GM12878 (cell line): ENCODE measurements around the gene CXCL17. TPM values are rescaled to one million over a fixed set of nuclear protein-coding genes. Genes with fewer than 3 reads are reported as not detected.
A peak's percentile ranks its signal among the peaks of the same experiment; 100 is the strongest.

Experiments
- ATAC-seq: fragments of 200-7000 bp; cut with Tn5 transposase; 3 replicates; pipeline ENCODE4 v1.9.1; 2020; ENCODE audit warnings: mild to moderate bottlenecking, moderate library complexity
- BruUV-seq: library from RNA; stranded (reverse); fragments of 400-500 nt; replicated peaks from 2 replicates; lab custom pipeline; 2021; lab: Mats Ljungman, UMichigan
- CTCF ChIA-PET: fragments of 300-600 bp; sonication (Branson Sonifier 250); formaldehyde crosslinking; extraction: SDS; loops from one replicate; lab custom pipeline; 2021; ENCODE audit warnings: inconsistent platforms; lab: Yijun Ruan, JAX
- POLR2A ChIA-PET: fragments of 350-600 bp; formaldehyde crosslinking; extraction: SDS; loops from one replicate; lab custom pipeline; 2021; ENCODE audit warnings: inconsistent platforms; lab: Charles Lee
- RAD21 ChIA-PET: fragments of 300-600 bp; sonication (Branson Sonifier 250); formaldehyde crosslinking; loops from one replicate; lab custom pipeline; 2023; ENCODE audit warnings: antibody characterized with exemption; ENCODE audit not compliant: unreplicated experiment; lab: Charles Lee
- SMC1A ChIA-PET: fragments of 300-600 bp; sonication (Branson Sonifier 250); formaldehyde crosslinking; loops from one replicate; lab custom pipeline; 2023; ENCODE audit not compliant: unreplicated experiment, uncharacterized antibody; lab: Charles Lee
- DNase-seq: peaks from one replicate; pipeline ENCODE4 v3.0.0-alpha.2; 2011; ENCODE audit warnings: low read depth, low spot score
- FAIRE-seq: peaks from 3 replicates; lab custom pipeline; 2011; peaks lifted over from hg19 to GRCh38; lab: Jason Lieb, UNC
- H2AFZ ChIP-seq: 2 replicates; pipeline ENCODE4 v1.6.0; 2011; ENCODE audit warnings: low read depth, low read length, control low read depth; ENCODE audit not compliant: control insufficient read depth
- H3K27ac ChIP-seq: 2 replicates; pipeline ENCODE4 v1.5.1; 2011; ENCODE audit warnings: control low read depth; ENCODE audit not compliant: control insufficient read depth, insufficient read depth
- H3K27me3 ChIP-seq, 2 experiments: replicated peaks in 1 of 2; 2 replicates each; pipeline versions ENCODE4 v1.6.0 to v1.6.1; 2011; ENCODE audit warnings: low read length in 1 of 2; ENCODE audit not compliant: control insufficient read depth in 2 of 2, insufficient read depth in 2 of 2
- H3K36me3 ChIP-seq, 2 experiments: 2 replicates each; pipeline ENCODE4 v1.5.1; 2011; ENCODE audit warnings: low read length in 1 of 2; ENCODE audit not compliant: control insufficient read depth in 2 of 2, insufficient read depth in 2 of 2
- H3K4me1 ChIP-seq: 2 replicates; pipeline ENCODE4 v1.6.1; 2011; ENCODE audit warnings: mild to moderate bottlenecking, low read length, moderate library complexity, mixed read lengths; ENCODE audit not compliant: control insufficient read depth, insufficient read depth
- H3K4me2 ChIP-seq: 2 replicates; pipeline ENCODE4 v1.6.0; 2011; ENCODE audit warnings: control low read depth; ENCODE audit not compliant: control insufficient read depth, insufficient read depth
- H3K4me3 ChIP-seq: fragments of 200-600 bp; sonication (generic); 2 replicates; pipeline ENCODE4 v1.5.1; 2016
- H3K79me2 ChIP-seq: 2 replicates; pipeline ENCODE4 v1.6.0; 2011; ENCODE audit warnings: low read length; ENCODE audit not compliant: control insufficient read depth, insufficient read depth
- H3K9ac ChIP-seq: 2 replicates; pipeline ENCODE4 v1.8.0; 2011; ENCODE audit warnings: low read length, control low read depth, mixed read lengths; ENCODE audit not compliant: control insufficient read depth, insufficient read depth
- H3K9me3 ChIP-seq: replicated peaks from 3 replicates; pipeline ENCODE4 v1.5.1; 2011; ENCODE audit warnings: mild to moderate bottlenecking, low read length; ENCODE audit not compliant: control insufficient read depth, insufficient read depth
- H4K20me1 ChIP-seq: 2 replicates; pipeline ENCODE4 v1.6.0; 2011; ENCODE audit not compliant: control insufficient read depth, insufficient read depth
- BHLHE40 ChIP-seq, 2 experiments: fragments of 450-650 bp in 1 of 2; IDR thresholded peaks; 2 replicates each; pipeline ENCODE4 v1.6.1; 2011 to 2017; ENCODE audit warnings: low read depth in 2 of 2, borderline replicate concordance in 1 of 2, improper control_type of control experiment in 1 of 2, low read length in 1 of 2, mild to moderate bottlenecking in 1 of 2
- CTCF ChIP-seq, 3 experiments: IDR thresholded peaks in 2 of 3; conservative IDR thresholded peaks in 1 of 3; 2 replicates each; pipeline ENCODE4 v1.5.1; 2011; ENCODE audit warnings: low read depth in 3 of 3, low read length in 3 of 3, mild to moderate bottlenecking in 3 of 3, control low read depth in 2 of 3, moderate library complexity in 2 of 3, inconsistent platforms in 1 of 3, mixed read lengths in 1 of 3; ENCODE audit not compliant: control insufficient read depth in 2 of 3, insufficient read depth in 1 of 3; ENCODE audit errors: extremely low read depth in 1 of 3
- GATAD2B ChIP-seq: fragments of 450-650 bp; conservative IDR thresholded peaks from 2 replicates; pipeline ENCODE4 v1.6.1; 2017; ENCODE audit warnings: low read depth, mild to moderate bottlenecking, moderate library complexity
- HSF1 ChIP-seq: fragments of 150-350 bp; IDR thresholded peaks from 2 replicates; pipeline ENCODE4 v1.6.1; 2014; ENCODE audit warnings: mild to moderate bottlenecking, low read depth, low read length
- IKZF1 ChIP-seq: fragments of 450-650 bp; conservative IDR thresholded peaks from 2 replicates; pipeline ENCODE4 v1.6.1; 2017; ENCODE audit warnings: antibody characterized with exemption, mild to moderate bottlenecking
- IKZF2 ChIP-seq, 2 experiments: fragments of 450-650 bp; IDR thresholded peaks; 2 replicates each; pipeline ENCODE4 v1.6.1; 2017; ENCODE audit warnings: mild to moderate bottlenecking in 2 of 2, moderate library complexity in 2 of 2
- LARP7 ChIP-seq: fragments of 450-650 bp; IDR thresholded peaks from 2 replicates; pipeline ENCODE4 v1.6.1; 2017; ENCODE audit warnings: mild to moderate bottlenecking
- MEF2B ChIP-seq: fragments of 450-650 bp; IDR thresholded peaks from 2 replicates; pipeline ENCODE4 v1.6.1; 2018; ENCODE audit warnings: mild to moderate bottlenecking, moderate library complexity; ENCODE audit not compliant: partially characterized antibody, poor library complexity, severe bottlenecking
- POLR2A ChIP-seq: IDR thresholded peaks from 2 replicates; pipeline ENCODE4 v1.6.1; 2011; ENCODE audit warnings: low read depth, mild to moderate bottlenecking, low read length
- SMC3 ChIP-seq: IDR thresholded peaks from 2 replicates; pipeline ENCODE4 v1.6.1; 2011; ENCODE audit warnings: low read length, improper control_type of control experiment, borderline replicate concordance
- STAT3 ChIP-seq: IDR thresholded peaks from 2 replicates; pipeline ENCODE4 v1.6.1; 2011; ENCODE audit warnings: low read depth, low read length, improper control_type of control experiment
- USF2 ChIP-seq: IDR thresholded peaks from 2 replicates; pipeline ENCODE4 v1.6.1; 2011; ENCODE audit warnings: low read depth, low read length, improper control_type of control experiment, borderline replicate concordance
- WGBS: methylation state at CpG from one replicate; pipeline ENCODE4 v1.1.6; 2016; ENCODE audit warnings: low lambda C conversion rate; ENCODE audit not compliant: insufficient replicate concordance, insufficient coverage; ENCODE audit errors: missing lambda C conversion rate; 5-methylcytosine and 5-hydroxymethylcytosine counted together
- in situ Hi-C: fragments of 300-500 bp; cut with MboI; formaldehyde crosslinking; loops from 9 replicates; pipeline ENCODE4 v1.14.3; 2018; ENCODE audit warnings: mixed read lengths
- intact Hi-C: fragments of 100-400 bp; cut with micrococcal nuclease; formaldehyde crosslinking; loops from one replicate; pipeline ENCODE4 v1.14.2; 2022; ENCODE audit not compliant: unreplicated experiment
- polyA plus RNA-seq, 11 experiments: library from polyadenylated mRNA; depleted of rRNA in 4 of 11; unstranded in 6 of 11; stranded (reverse) in 5 of 11; fragments of >200 nt; fragmentation: Nextera tagmentation in 4 of 11; fragmentation: Illumina TruSeq in 1 of 11; extraction: Ambion mirVana in 4 of 11; extraction: Trizol in 1 of 11; gene quantifications; 1 replicate in 1 of 11; 2 replicates in 10 of 11; pipeline versions ENCODE4 v1.2.1 to v1.2.3, GENCODE V29; 2011 to 2016; ENCODE audit warnings: inconsistent platforms in 2 of 11, missing spikeins in 2 of 11, low read depth in 1 of 11
- total RNA-seq, 4 experiments: library from RNA; depleted of rRNA in 3 of 4; stranded (reverse); fragments of >200 nt in 3 of 4; fragmentation: Illumina TruSeq in 1 of 4; extraction: Trizol in 1 of 4; gene quantifications; 2 replicates each; pipeline versions ENCODE4 v1.2.1 to v1.2.3, GENCODE V29; 2013 to 2021

CXCL17 gene
- total and polyA plus RNA-seq, 10 of the 15 experiments (the other 5 are each of a cell fraction or from before 2014, with no cell fraction given): 0.13 to 0.24 (median 0.15) TPM; not detected in 7

- H4K20me1 ChIP-seq: no peaks in the 10 kb centered on the region
- peak; percentile 83 for TF ChIP-seq IKZF1
- TF ChIP-seq USF2: no peak
- TF ChIP-seq LARP7: 0 out of 2 replicates have a peak, but pooled peaks have one; percentile 47
- TF ChIP-seq CTCF (IDR thresholded peaks at IDR 0.05 in 2 of 3, conservative IDR thresholded peaks at IDR 0.05 in 1 of 3; ENCODE audit: control insufficient read depth in 2 of 3, extremely low read depth in 1 of 3, insufficient read depth in 1 of 3, low read depth in 3 of 3, low read length in 3 of 3): peak; percentile 28 to 65 (median 51); a peak in 5 of 6 replicates
- TF ChIP-seq IKZF2 (IDR thresholded peaks at IDR 0.05): peak in 1 of 2 experiments; percentile 33; a peak in 1 of 4 replicates
- no peak for TF ChIP-seq HSF1
- TF ChIP-seq SMC3: peak; percentile 26; the same call in 1 of the 2 replicates
- peak; percentile 53; the same call in 1 of the 2 replicates for TF ChIP-seq POLR2A
- peak; percentile 52; the same call in 1 of the 2 replicates for TF ChIP-seq GATAD2B
- peak in 1 of 2 experiments; percentile 32; a peak in 1 of 4 replicates for TF ChIP-seq BHLHE40 (IDR thresholded peaks at IDR 0.05; ENCODE audit: borderline replicate concordance in 1 of 2, low read depth in 2 of 2, low read length in 1 of 2)
- peak; percentile 28 for TF ChIP-seq MEF2B
- TF ChIP-seq STAT3: no peak
- peak overlapping the region; percentile 70 for H3K4me2 ChIP-seq
- no peaks in the 10 kb centered on the region for H3K79me2 ChIP-seq
- H3K9me3 ChIP-seq: no peaks in the 10 kb centered on the region
- whole genome bisulfite sequencing: 5% methylated on average over 46 of the region's 48 CpGs
- in situ Hi-C loops (no loop called here), intact Hi-C loops (no loop called here)
- FAIRE-seq: no peak
- H3K4me3 ChIP-seq: peak overlapping the region; percentile 49; the same call in 1 of the 2 replicates
- SMC1A ChIA-PET: interaction anchor here (1.5 kb wide), 1 partner anchor 9 kb away, joined by 5 read pairs; no protein-coding TSS in a partner anchor
- H3K27me3 ChIP-seq: peaks cover 0 to 2% of the 10 kb centered on the region in 2 experiments; a peak in 2 of 4 replicates
- H3K36me3 ChIP-seq: no peaks in the 10 kb centered on the region
- ATAC-seq: peak; percentile 95
- DNase-seq: no peak
- H3K4me1 ChIP-seq: no peaks in the 10 kb centered on the region
- no peak overlapping the region for H3K27ac ChIP-seq
- POLR2A ChIA-PET: interaction anchor here (0.7 kb wide), 2 partner anchors 15 to 152 kb away, joined by 4 to 5 read pairs; no protein-coding TSS in a partner anchor
- no TSS peak for BruUV-seq
- peak overlapping the region; percentile 60 for H2AFZ ChIP-seq
- no peak overlapping the region for H3K9ac ChIP-seq
- CTCF ChIA-PET: interaction anchor here (0.9 to 2.3 kb wide), 4 partner anchors 9 to 54 kb away, joined by 4 to 11 read pairs (median 4); no protein-coding TSS in a partner anchor
- RAD21 ChIA-PET: interaction anchor here (0.7 to 1.2 kb wide), 2 partner anchors 10 to 23 kb away, joined by 3 read pairs; no protein-coding TSS in a partner anchor
These were observed 55.6 kb downstream of the CXCL17 start for GRCh38 chr19:42386974-42387707.
